ENCODE results near the gene MSRB1.
A peak's percentile ranks its signal among the peaks of the same experiment; 100 is the strongest.

DNA sequence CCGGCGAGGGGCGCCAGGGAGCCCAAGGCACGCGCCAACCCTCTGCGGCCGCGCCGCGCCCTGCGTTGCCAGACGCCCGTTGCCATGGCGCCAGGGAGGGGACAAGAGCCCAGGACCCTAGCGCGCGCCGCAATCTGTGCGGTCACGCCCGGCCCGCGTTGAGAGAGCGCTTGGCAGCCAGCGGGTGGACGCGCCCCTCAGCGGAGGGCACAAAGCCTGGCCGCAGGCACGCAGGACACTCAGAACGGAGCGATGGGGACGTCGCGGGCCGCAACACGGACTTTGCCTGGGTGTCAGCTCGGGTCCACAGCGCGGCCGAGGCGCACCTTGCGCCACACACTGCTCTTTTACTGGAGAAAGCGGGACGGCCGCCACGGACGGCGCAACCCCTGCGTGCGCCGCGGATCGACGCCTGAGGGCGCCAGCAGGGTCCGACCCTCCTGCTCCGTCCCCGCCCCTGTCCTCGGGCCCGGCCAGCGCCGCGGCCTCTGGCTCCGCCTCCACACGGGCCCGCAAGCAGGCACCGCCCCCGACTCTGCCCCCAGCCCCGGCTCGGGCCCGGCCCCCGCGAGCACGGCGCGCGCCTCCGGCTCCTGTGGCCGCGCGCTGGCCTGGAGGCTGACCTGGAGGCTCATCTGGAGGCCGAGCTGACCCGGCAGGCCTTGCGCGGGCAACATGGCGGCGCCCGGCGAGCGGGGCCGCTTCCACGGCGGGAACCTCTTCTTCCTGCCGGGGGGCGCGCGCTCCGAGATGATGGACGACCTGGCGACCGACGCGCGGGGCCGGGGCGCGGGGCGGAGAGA lies 40.7 kb upstream of the MSRB1 start, which contains the start of gene GFER:
- TF ChIP-seq, protein P1, sequence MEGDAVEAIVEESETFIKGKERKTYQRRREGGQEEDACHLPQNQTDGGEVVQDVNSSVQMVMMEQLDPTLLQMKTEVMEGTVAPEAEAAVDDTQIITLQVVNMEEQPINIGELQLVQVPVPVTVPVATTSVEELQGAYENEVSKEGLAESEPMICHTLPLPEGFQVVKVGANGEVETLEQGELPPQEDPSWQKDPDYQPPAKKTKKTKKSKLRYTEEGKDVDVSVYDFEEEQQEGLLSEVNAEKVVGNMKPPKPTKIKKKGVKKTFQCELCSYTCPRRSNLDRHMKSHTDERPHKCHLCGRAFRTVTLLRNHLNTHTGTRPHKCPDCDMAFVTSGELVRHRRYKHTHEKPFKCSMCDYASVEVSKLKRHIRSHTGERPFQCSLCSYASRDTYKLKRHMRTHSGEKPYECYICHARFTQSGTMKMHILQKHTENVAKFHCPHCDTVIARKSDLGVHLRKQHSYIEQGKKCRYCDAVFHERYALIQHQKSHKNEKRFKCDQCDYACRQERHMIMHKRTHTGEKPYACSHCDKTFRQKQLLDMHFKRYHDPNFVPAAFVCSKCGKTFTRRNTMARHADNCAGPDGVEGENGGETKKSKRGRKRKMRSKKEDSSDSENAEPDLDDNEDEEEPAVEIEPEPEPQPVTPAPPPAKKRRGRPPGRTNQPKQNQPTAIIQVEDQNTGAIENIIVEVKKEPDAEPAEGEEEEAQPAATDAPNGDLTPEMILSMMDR (IDR thresholded peaks at IDR 0.05; ENCODE audit: low read depth, low read length, missing input control) = peak; percentile 27
- TF ChIP-seq SP1 (IDR thresholded peaks at IDR 0.05) = peak; percentile 86
- TF ChIP-seq, protein P2, sequence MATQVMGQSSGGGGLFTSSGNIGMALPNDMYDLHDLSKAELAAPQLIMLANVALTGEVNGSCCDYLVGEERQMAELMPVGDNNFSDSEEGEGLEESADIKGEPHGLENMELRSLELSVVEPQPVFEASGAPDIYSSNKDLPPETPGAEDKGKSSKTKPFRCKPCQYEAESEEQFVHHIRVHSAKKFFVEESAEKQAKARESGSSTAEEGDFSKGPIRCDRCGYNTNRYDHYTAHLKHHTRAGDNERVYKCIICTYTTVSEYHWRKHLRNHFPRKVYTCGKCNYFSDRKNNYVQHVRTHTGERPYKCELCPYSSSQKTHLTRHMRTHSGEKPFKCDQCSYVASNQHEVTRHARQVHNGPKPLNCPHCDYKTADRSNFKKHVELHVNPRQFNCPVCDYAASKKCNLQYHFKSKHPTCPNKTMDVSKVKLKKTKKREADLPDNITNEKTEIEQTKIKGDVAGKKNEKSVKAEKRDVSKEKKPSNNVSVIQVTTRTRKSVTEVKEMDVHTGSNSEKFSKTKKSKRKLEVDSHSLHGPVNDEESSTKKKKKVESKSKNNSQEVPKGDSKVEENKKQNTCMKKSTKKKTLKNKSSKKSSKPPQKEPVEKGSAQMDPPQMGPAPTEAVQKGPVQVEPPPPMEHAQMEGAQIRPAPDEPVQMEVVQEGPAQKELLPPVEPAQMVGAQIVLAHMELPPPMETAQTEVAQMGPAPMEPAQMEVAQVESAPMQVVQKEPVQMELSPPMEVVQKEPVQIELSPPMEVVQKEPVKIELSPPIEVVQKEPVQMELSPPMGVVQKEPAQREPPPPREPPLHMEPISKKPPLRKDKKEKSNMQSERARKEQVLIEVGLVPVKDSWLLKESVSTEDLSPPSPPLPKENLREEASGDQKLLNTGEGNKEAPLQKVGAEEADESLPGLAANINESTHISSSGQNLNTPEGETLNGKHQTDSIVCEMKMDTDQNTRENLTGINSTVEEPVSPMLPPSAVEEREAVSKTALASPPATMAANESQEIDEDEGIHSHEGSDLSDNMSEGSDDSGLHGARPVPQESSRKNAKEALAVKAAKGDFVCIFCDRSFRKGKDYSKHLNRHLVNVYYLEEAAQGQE (IDR thresholded peaks at IDR 0.05) = peak; percentile 32
- TF ChIP-seq TAF1 (conservative IDR thresholded peaks at IDR 0.05) = no peak
